ENCODE results near the gene CRYBG2. TPM values are rescaled to one million over a fixed set of nuclear protein-coding genes. Genes with fewer than 3 reads are reported as not detected.

Gene CRYBG2
- polyA plus RNA-seq, 1 donor from 2014 or later = 2.5 TPM

GRCh38 chr1:26290122-26290881 lies 63.6 kb downstream of the CRYBG2 start:
- Histone ChIP-seq H4K20me1 (ENCODE audit: insufficient read depth) (no peaks in the 10 kb centered on the region), H3K4me2 (ENCODE audit: low read length) (no peak overlapping the region), H3F3A (ENCODE audit: insufficient read depth, low read length, poor library complexity, severe bottlenecking) (no peaks in the 10 kb centered on the region), H3K36me3 (ENCODE audit: insufficient read depth, low read length) (no peaks in the 10 kb centered on the region), H3K9ac (ENCODE audit: low read length) (no peak overlapping the region), H3K27me3 (ENCODE audit: insufficient read depth, low read depth, low read length) (no peaks in the 10 kb centered on the region), H3K79me2 (replicated peaks; ENCODE audit: insufficient read depth, low read length) (no peaks in the 10 kb centered on the region), H3K9me3 (ENCODE audit: low read length) (no peaks in the 10 kb centered on the region), H3K9me2 (ENCODE audit: insufficient read depth, low read length) (no peaks in the 10 kb centered on the region), H3K4me3 (ENCODE audit: low read length) (no peak overlapping the region), H2AFZ (ENCODE audit: low read depth, low read length) (no peak overlapping the region), H3K27ac (ENCODE audit: low read length) (no peak overlapping the region)
- TF ChIP-seq EP300 (conservative IDR thresholded peaks at IDR 0.05; ENCODE audit: poor library complexity, severe bottlenecking) = no peak
- TF ChIP-seq TAF1 (IDR thresholded peaks at IDR 0.05; ENCODE audit: low read depth) = no peak
- TF ChIP-seq POLR2AphosphoS5 (IDR thresholded peaks at IDR 0.05) = no peak
- TF ChIP-seq REST (IDR thresholded peaks at IDR 0.05; ENCODE audit: borderline replicate concordance) = no peak
- no peak for TF ChIP-seq CTCF (IDR thresholded peaks at IDR 0.05; ENCODE audit: poor library complexity, severe bottlenecking)
- no peak for TF ChIP-seq EZH2 (IDR thresholded peaks at IDR 0.05; ENCODE audit: borderline replicate concordance, insufficient read depth, low read length, poor library complexity, severe bottlenecking)
- no peak for TF ChIP-seq SMC3 (conservative IDR thresholded peaks at IDR 0.05; ENCODE audit: poor library complexity)
- no peak for TF ChIP-seq MXI1 (conservative IDR thresholded peaks at IDR 0.05; ENCODE audit: poor library complexity, severe bottlenecking)
- TF ChIP-seq RAD21 (conservative IDR thresholded peaks at IDR 0.05) = no peak

GRCh38 chr1:26289158-26290059 lies 64.5 kb downstream of the CRYBG2 start:
- Histone ChIP-seq H2AFZ (ENCODE audit: low read depth, low read length) (no peak overlapping the region), H3K27ac (ENCODE audit: low read length) (no peak overlapping the region), H3K9me3 (ENCODE audit: low read length) (no peaks in the 10 kb centered on the region), H3K4me3 (ENCODE audit: low read length) (no peak overlapping the region), H4K20me1 (ENCODE audit: insufficient read depth) (no peaks in the 10 kb centered on the region), H3K36me3 (ENCODE audit: insufficient read depth, low read length) (no peaks in the 10 kb centered on the region), H3K9me2 (ENCODE audit: insufficient read depth, low read length) (no peaks in the 10 kb centered on the region), H3K27me3 (ENCODE audit: insufficient read depth, low read depth, low read length) (no peaks in the 10 kb centered on the region), H3F3A (ENCODE audit: insufficient read depth, low read length, poor library complexity, severe bottlenecking) (no peaks in the 10 kb centered on the region), H3K4me2 (ENCODE audit: low read length) (no peak overlapping the region), H3K9ac (ENCODE audit: low read length) (no peak overlapping the region), H3K79me2 (replicated peaks; ENCODE audit: insufficient read depth, low read length) (no peaks in the 10 kb centered on the region)
- TF ChIP-seq REST (IDR thresholded peaks at IDR 0.05; ENCODE audit: borderline replicate concordance) (no peak), MXI1 (conservative IDR thresholded peaks at IDR 0.05; ENCODE audit: poor library complexity, severe bottlenecking) (no peak), RAD21 (conservative IDR thresholded peaks at IDR 0.05) (no peak), CTCF (IDR thresholded peaks at IDR 0.05; ENCODE audit: poor library complexity, severe bottlenecking) (no peak), EZH2 (IDR thresholded peaks at IDR 0.05; ENCODE audit: borderline replicate concordance, insufficient read depth, low read length, poor library complexity, severe bottlenecking) (no peak), EP300 (conservative IDR thresholded peaks at IDR 0.05; ENCODE audit: poor library complexity, severe bottlenecking) (no peak), SMC3 (conservative IDR thresholded peaks at IDR 0.05; ENCODE audit: poor library complexity) (no peak), TAF1 (IDR thresholded peaks at IDR 0.05; ENCODE audit: low read depth) (no peak), POLR2AphosphoS5 (IDR thresholded peaks at IDR 0.05) (no peak)

Data from neural cell (in vitro differentiated cells).